ENCODE data around the gene PDPN. TPM values are rescaled to one million over a fixed set of nuclear protein-coding genes. Genes with fewer than 3 reads are reported as not detected.

PDPN gene
- 2.2 and 3.4 TPM in 2 replicates for total RNA-seq (ENCODE audit: low replicate concordance)

GRCh38 chr1:13583595-13583965 is at the start of gene PDPN:
Gene PDPN (plus strand): TSS chr1:13583832. CDS start chr1:13584034, 202 bp downstream.
- peak within 1 kb of the TSS; percentile 97 for H3K4me2 ChIP-seq
- peak; percentile 86 for DNase-seq (ENCODE audit: low spot score)
- peaks cover 44% of the 10 kb centered on the region for H3K4me1 Mint-ChIP-seq
- peaks cover 28% of the 10 kb centered on the region for H3F3A ChIP-seq (ENCODE audit: low read depth)
- H3K4me1 ChIP-seq = peaks cover 30% of the 10 kb centered on the region
- H3K36me3 ChIP-seq = no peaks in the 10 kb centered on the region
- peaks cover 17% of the 10 kb centered on the region for H4K20me1 ChIP-seq (ENCODE audit: low read depth)
- peak within 1 kb of the TSS; percentile 93 for H3K4me3 Mint-ChIP-seq
- peak within 1 kb of the TSS; percentile 92 for H2AFZ ChIP-seq (replicated peaks)
- H3K36me3 Mint-ChIP-seq = no peaks in the 10 kb centered on the region
- TF ChIP-seq EZH2 (IDR thresholded peaks at IDR 0.05) (peak; percentile 57), EZH2phosphoT487 (IDR thresholded peaks at IDR 0.05) (peak; percentile 25), CTCF (IDR thresholded peaks at IDR 0.05) (no peak)
- no peak within 1 kb of the TSS for H3K9ac ChIP-seq
- H3K9me3 Mint-ChIP-seq = no peaks in the 10 kb centered on the region
- no peaks in the 10 kb centered on the region for H3K79me2 ChIP-seq (ENCODE audit: low read depth)
- peak within 1 kb of the TSS; percentile 86 for H3K27ac Mint-ChIP-seq
- H3K4me3 ChIP-seq = peak within 1 kb of the TSS; percentile 73
- peaks cover 67% of the 10 kb centered on the region for H3K27me3 ChIP-seq
- H3K9me3 ChIP-seq (ENCODE audit: low read depth) = no peaks in the 10 kb centered on the region
- no peak within 1 kb of the TSS for H3K27ac ChIP-seq
- H3K27me3 Mint-ChIP-seq (ENCODE audit: insufficient read depth, low read depth) = peaks cover 19% of the 10 kb centered on the region

- no peak overlapping the region for H2AFZ ChIP-seq (replicated peaks)
- H3K27ac ChIP-seq = no peak overlapping the region
- no peaks in the 10 kb centered on the region for H3K9me3 ChIP-seq (ENCODE audit: low read depth)
- H4K20me1 ChIP-seq (ENCODE audit: low read depth) = no peaks in the 10 kb centered on the region
- no peaks in the 10 kb centered on the region for H3K4me1 ChIP-seq
- Mint-ChIP-seq H3K36me3 (no peaks in the 10 kb centered on the region), H3K4me3 (no peak overlapping the region), H3K4me1 (peaks cover 2% of the 10 kb centered on the region), H3K9me3 (no peaks in the 10 kb centered on the region), H3K27ac (no peak overlapping the region), H3K27me3 (ENCODE audit: insufficient read depth, low read depth) (no peaks in the 10 kb centered on the region)
- no peak overlapping the region for H3K4me2 ChIP-seq
- no peak overlapping the region for H3K9ac ChIP-seq
- no peaks in the 10 kb centered on the region for H3K79me2 ChIP-seq (ENCODE audit: low read depth)
- no peak for DNase-seq (ENCODE audit: low spot score)
- H3K4me3 ChIP-seq = no peak overlapping the region
- H3K36me3 ChIP-seq = no peaks in the 10 kb centered on the region
- TF ChIP-seq CTCF (IDR thresholded peaks at IDR 0.05) (no peak), EZH2 (IDR thresholded peaks at IDR 0.05) (no peak), EZH2phosphoT487 (IDR thresholded peaks at IDR 0.05) (no peak)
- no peaks in the 10 kb centered on the region for H3F3A ChIP-seq (ENCODE audit: low read depth)
- no peaks in the 10 kb centered on the region for H3K27me3 ChIP-seq
Measured at GRCh38 chr1:13535227-13535626, 48.4 kb upstream of the PDPN start.

- Mint-ChIP-seq H3K9me3 (no peaks in the 10 kb centered on the region), H3K27me3 (ENCODE audit: insufficient read depth, low read depth) (peaks cover 3% of the 10 kb centered on the region), H3K4me1 (no peaks in the 10 kb centered on the region)
Measured at GRCh38 chr1:13536571-13536970, 47.1 kb upstream of the PDPN start.

More at GRCh38 chr1:13536571-13536970, 47.1 kb upstream of the PDPN start:
- H3K9me3 ChIP-seq (ENCODE audit: low read depth) = no peaks in the 10 kb centered on the region
- no peaks in the 10 kb centered on the region for H3F3A ChIP-seq (ENCODE audit: low read depth)
- no peak overlapping the region for H3K9ac ChIP-seq
- no peaks in the 10 kb centered on the region for H4K20me1 ChIP-seq (ENCODE audit: low read depth)
- no peak overlapping the region for H2AFZ ChIP-seq (replicated peaks)
- H3K4me3 ChIP-seq = no peak overlapping the region
- no peak for TF ChIP-seq CTCF (IDR thresholded peaks at IDR 0.05)
- no peak for TF ChIP-seq EZH2 (IDR thresholded peaks at IDR 0.05)
- no peak for TF ChIP-seq EZH2phosphoT487 (IDR thresholded peaks at IDR 0.05)
- H3K27me3 ChIP-seq = no peaks in the 10 kb centered on the region
- H3K4me2 ChIP-seq = no peak overlapping the region
- no peak overlapping the region for H3K27ac ChIP-seq
- H3K36me3 Mint-ChIP-seq = no peaks in the 10 kb centered on the region
- H3K4me3 Mint-ChIP-seq = no peak overlapping the region
- H3K4me1 ChIP-seq = no peaks in the 10 kb centered on the region
- H3K27ac Mint-ChIP-seq = no peak overlapping the region
- no peaks in the 10 kb centered on the region for H3K36me3 ChIP-seq
- no peak for DNase-seq (ENCODE audit: low spot score)
- no peaks in the 10 kb centered on the region for H3K79me2 ChIP-seq (ENCODE audit: low read depth)
